Measurements from ENCODE around the gene PAXIP1.
A peak's percentile ranks its signal among the peaks of the same experiment; 100 is the strongest.
"Not testable (repeated sequence)": the region's sequence is repeated elsewhere in the genome, so short reads cannot be mapped to it uniquely, and the experiment has no call there.

The PAXIP1 gene

GRCh38 chr7:154934353-154934952 lies 68.5 kb downstream of the PAXIP1 start:
- DNase-seq: not testable (repeated sequence)

- DNase-seq: no peak
These were observed 71.0 kb downstream of the PAXIP1 start for GRCh38 chr7:154931906-154932305.

- no peak for DNase-seq
These were observed 73.8 kb downstream of the PAXIP1 start for GRCh38 chr7:154929006-154929726.

- peak; percentile 20 to 96 (median 68) for DNase-seq
These were observed 74.6 kb downstream of the PAXIP1 start for GRCh38 chr7:154928136-154929005.

- DNase-seq: peak; percentile 31 to 84 (median 68)
These were observed 75.2 kb downstream of the PAXIP1 start for GRCh38 chr7:154927624-154928125.

GRCh38 chr7:154922472-154922871 lies 80.5 kb downstream of the PAXIP1 start:
- not testable (repeated sequence) for DNase-seq

GRCh38 chr7:154919344-154920225 lies 83.3 kb downstream of the PAXIP1 start:
- DNase-seq: no peak

- no peak for DNase-seq
These were observed 84.2 kb downstream of the PAXIP1 start for GRCh38 chr7:154918741-154919140.

- DNase-seq: no peak
These were observed 84.7 kb downstream of the PAXIP1 start for GRCh38 chr7:154918266-154918665.

GRCh38 chr7:154917808-154918160 lies 85.1 kb downstream of the PAXIP1 start:
- DNase-seq: no peak

- no peak for DNase-seq
These were observed 85.8 kb downstream of the PAXIP1 start for GRCh38 chr7:154916856-154917807.

- DNase-seq: no peak
These were observed 86.5 kb downstream of the PAXIP1 start for GRCh38 chr7:154916381-154916780.

- peak in 1 of 6 experiments; percentile 1 for DNase-seq
These were observed 87.3 kb downstream of the PAXIP1 start for GRCh38 chr7:154915600-154915999.

- DNase-seq: no peak
These were observed 87.9 kb downstream of the PAXIP1 start for GRCh38 chr7:154914996-154915380.

- DNase-seq: peak in 1 of 6 experiments; percentile 65
These were observed 88.5 kb downstream of the PAXIP1 start for GRCh38 chr7:154914308-154914995.

- DNase-seq: peak; percentile 56 to 85 (median 82)
These were observed 89.2 kb downstream of the PAXIP1 start for GRCh38 chr7:154913638-154914307.

- no peak for DNase-seq
These were observed 89.9 kb downstream of the PAXIP1 start for GRCh38 chr7:154912871-154913637.

GRCh38 chr7:154911862-154912455 lies 91.0 kb downstream of the PAXIP1 start:
- no peak for DNase-seq

GRCh38 chr7:154911411-154911810 lies 91.5 kb downstream of the PAXIP1 start:
- DNase-seq: no peak
